H9 (cell line): Measurements from ENCODE around the gene MEA1. TPM values are rescaled to one million over a fixed set of nuclear protein-coding genes. Genes with fewer than 3 reads are reported as not detected.

Source experiments
- DNase-seq: peaks from one replicate; pipeline ENCODE4 v3.0.0-alpha.2; 2017
- H2AFZ ChIP-seq: one replicate; pipeline ENCODE4 v1.6.1; 2013; ENCODE audit warnings: mild to moderate bottlenecking, low read length, control low read depth, moderate library complexity
- H2AK5ac ChIP-seq: 2 replicates; pipeline ENCODE4 v1.6.1; 2013; ENCODE audit warnings: low read length, control low read depth, mixed read lengths; ENCODE audit not compliant: insufficient read length
- H2BK120ac ChIP-seq: one replicate; pipeline ENCODE4 v1.6.1; 2013; ENCODE audit warnings: low read depth, mild to moderate bottlenecking, low read length, control low read depth, inconsistent platforms; ENCODE audit not compliant: poor library complexity, severe bottlenecking
- H2BK12ac ChIP-seq: 2 replicates; pipeline ENCODE4 v1.6.1; 2013; ENCODE audit warnings: low read length, control low read depth, mixed read lengths, low read depth; ENCODE audit not compliant: insufficient read length
- H2BK15ac ChIP-seq: 2 replicates; pipeline ENCODE4 v1.6.1; 2013; ENCODE audit warnings: low read depth, low read length, control low read depth
- H2BK20ac ChIP-seq: one replicate; pipeline ENCODE4 v1.6.1; 2013; ENCODE audit warnings: low read depth, mild to moderate bottlenecking, low read length, control low read depth, inconsistent platforms; ENCODE audit not compliant: poor library complexity, severe bottlenecking
- H2BK5ac ChIP-seq: 2 replicates; pipeline ENCODE4 v1.6.1; 2013; ENCODE audit warnings: low read length, control low read depth, mixed read lengths; ENCODE audit not compliant: insufficient read length
- H3K14ac ChIP-seq: 2 replicates; pipeline ENCODE4 v1.6.1; 2013; ENCODE audit warnings: low read length, control low read depth; ENCODE audit not compliant: insufficient read depth
- H3K18ac ChIP-seq: 2 replicates; pipeline ENCODE4 v1.6.1; 2013; ENCODE audit warnings: low read depth, mild to moderate bottlenecking, mixed read lengths, low read length, control low read depth; ENCODE audit not compliant: insufficient read length
- H3K23ac ChIP-seq: 2 replicates; pipeline ENCODE4 v1.6.1; 2013; ENCODE audit warnings: low read length, control low read depth, mixed read lengths, low read depth; ENCODE audit not compliant: insufficient read length
- H3K23me2 ChIP-seq: 2 replicates; pipeline ENCODE4 v1.6.1; 2013; ENCODE audit warnings: low read depth, mild to moderate bottlenecking, mixed read lengths, low read length, control low read depth; ENCODE audit not compliant: insufficient read length, poor library complexity, severe bottlenecking
- H3K27ac ChIP-seq: 2 replicates; pipeline ENCODE4 v1.5.1; 2013; ENCODE audit warnings: low read length, control low read depth, mixed read lengths, low read depth; ENCODE audit not compliant: insufficient read length
- H3K27me3 ChIP-seq: 2 replicates; pipeline ENCODE4 v1.6.1; 2013; ENCODE audit warnings: low read length, control low read depth, inconsistent platforms; ENCODE audit not compliant: insufficient read depth
- H3K4ac ChIP-seq: 2 replicates; pipeline ENCODE4 v1.6.1; 2013; ENCODE audit warnings: low read depth, mild to moderate bottlenecking, control low read depth, inconsistent platforms, low read length, moderate library complexity
- H3K4me1 ChIP-seq: 2 replicates; pipeline ENCODE4 v1.6.1; 2013; ENCODE audit warnings: low read length, control low read depth, inconsistent platforms; ENCODE audit not compliant: insufficient read depth
- H3K4me2 ChIP-seq: 2 replicates; pipeline ENCODE4 v1.6.1; 2013; ENCODE audit warnings: low read length, control low read depth, mixed read lengths; ENCODE audit not compliant: insufficient read length, insufficient read depth
- H3K56ac ChIP-seq: 2 replicates; pipeline ENCODE4 v1.6.1; 2013; ENCODE audit warnings: low read depth, mild to moderate bottlenecking, mixed read lengths, low read length, control low read depth; ENCODE audit not compliant: insufficient read length
- H3K79me1 ChIP-seq: 2 replicates; pipeline ENCODE4 v1.6.1; 2013; ENCODE audit warnings: low read depth, mild to moderate bottlenecking, moderate library complexity, low read length, control low read depth, inconsistent platforms; ENCODE audit not compliant: insufficient read depth, poor library complexity, severe bottlenecking
- H3K79me2 ChIP-seq: 2 replicates; pipeline ENCODE4 v1.6.1; 2013; ENCODE audit warnings: low read length, control low read depth, inconsistent platforms; ENCODE audit not compliant: insufficient read depth
- H3K9ac ChIP-seq: 2 replicates; pipeline ENCODE4 v1.6.1; 2013; ENCODE audit warnings: low read length, control low read depth, mixed read lengths; ENCODE audit not compliant: insufficient read length; ENCODE audit errors: extremely low read depth
- H3K9me3 ChIP-seq: one replicate; pipeline ENCODE4 v1.6.1; 2013; ENCODE audit warnings: low read depth, low read length, inconsistent platforms; ENCODE audit not compliant: control insufficient read depth
- H3T11ph ChIP-seq: one replicate; pipeline ENCODE4 v1.6.1; 2013; ENCODE audit warnings: mild to moderate bottlenecking, low read length, control low read depth, inconsistent platforms
- H4K20me1 ChIP-seq: one replicate; pipeline ENCODE4 v1.6.1; 2013; ENCODE audit not compliant: control insufficient read depth, insufficient read length, insufficient read depth
- H4K5ac ChIP-seq: 2 replicates; pipeline ENCODE4 v1.6.1; 2013; ENCODE audit warnings: low read depth, mild to moderate bottlenecking, mixed read lengths, low read length, control low read depth; ENCODE audit not compliant: insufficient read length
- H4K8ac ChIP-seq: replicated peaks from 2 replicates; pipeline ENCODE4 v1.6.1; 2013; ENCODE audit warnings: low read length, control low read depth, mixed read lengths, low read depth; ENCODE audit not compliant: insufficient read length
- H4K91ac ChIP-seq: 2 replicates; pipeline ENCODE4 v1.6.1; 2013; ENCODE audit warnings: low read depth, mild to moderate bottlenecking, moderate library complexity, mixed read lengths, low read length, control low read depth; ENCODE audit not compliant: insufficient read length
- H3K27ac Mint-ChIP-seq, 3 experiments: 2 replicates in 2 of 3; 3 replicates in 1 of 3; pipeline ENCODE4 v1.8.0; 2020 to 2021; ENCODE audit warnings: mixed read lengths in 3 of 3, mild to moderate bottlenecking in 1 of 3, moderate library complexity in 1 of 3
- H3K27me3 Mint-ChIP-seq: 2 replicates; pipeline ENCODE4 v1.8.0; 2021; ENCODE audit warnings: low read depth, mild to moderate bottlenecking, moderate library complexity, mixed read lengths
- H3K36me3 Mint-ChIP-seq, 3 experiments: 2 replicates in 2 of 3; 3 replicates in 1 of 3; pipeline ENCODE4 v1.8.0; 2020 to 2021; ENCODE audit warnings: low read depth in 3 of 3, mixed read lengths in 3 of 3; ENCODE audit not compliant: insufficient read depth in 1 of 3
- H3K4me1 Mint-ChIP-seq, 2 experiments: 2 replicates each; pipeline ENCODE4 v1.8.0; 2020; ENCODE audit warnings: mixed read lengths in 2 of 2
- H3K4me3 Mint-ChIP-seq, 2 experiments: 2 replicates in 1 of 2; 3 replicates in 1 of 2; pipeline ENCODE4 v1.8.0; 2020 to 2021; ENCODE audit warnings: mild to moderate bottlenecking in 2 of 2, mixed read lengths in 2 of 2, moderate library complexity in 1 of 2
- H3K9me3 Mint-ChIP-seq, 2 experiments: 2 replicates in 1 of 2; 3 replicates in 1 of 2; pipeline ENCODE4 v1.8.0; 2020; ENCODE audit warnings: mild to moderate bottlenecking in 2 of 2, mixed read lengths in 2 of 2, moderate library complexity in 1 of 2
- WGBS: extraction: QIAGEN DNeasy Blood & Tissue Kit; methylation state at CpG from one replicate; pipeline ENCODE4 v1.1.7; 2013; ENCODE audit warnings: missing lambda C conversion rate, low lambda C conversion rate, mixed read lengths; ENCODE audit not compliant: insufficient read length; ENCODE audit errors: extremely low coverage; 5-methylcytosine and 5-hydroxymethylcytosine counted together
- total RNA-seq: library from RNA; stranded (reverse); gene quantifications from 2 replicates; pipeline ENCODE4 v1.2.1, GENCODE V29; 2021
- TF ChIP-seq, protein P1 (sequence below): fragments of 200-600 bp; sonication (generic); conservative IDR thresholded peaks from 3 replicates; pipeline ENCODE4 v1.8.0; 2021; ENCODE audit warnings: antibody characterized with exemption, mild to moderate bottlenecking

MEA1 gene
- total RNA-seq, 1 experiment from 2014 or later: 113 TPM

DNA sequence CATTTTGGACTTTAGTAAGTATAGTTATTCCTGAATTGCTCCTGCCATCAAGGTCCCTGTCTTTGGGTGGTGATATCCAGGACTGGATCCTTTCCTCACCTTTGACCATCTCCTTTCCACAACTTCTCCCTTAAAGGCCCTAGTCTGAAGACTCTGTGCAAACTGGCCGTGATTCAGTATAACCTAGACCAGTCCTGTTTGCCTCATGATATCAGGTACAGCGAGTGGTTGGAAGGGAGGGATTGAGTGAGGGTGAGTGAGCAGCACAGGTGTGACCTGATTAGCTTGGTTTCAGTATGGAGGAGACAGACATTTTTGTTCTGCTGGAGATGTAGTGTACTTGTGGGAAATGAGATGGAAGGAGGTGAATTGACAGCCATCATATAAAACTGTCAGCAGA lies 5.4 kb upstream of the MEA1 start:
- no peak overlapping the region for H3K27ac Mint-ChIP-seq
- no peak overlapping the region for H3K4me2 ChIP-seq

More for the DNA sequence above, 5.4 kb upstream of the MEA1 start:
- H3K9me3 Mint-ChIP-seq: no peaks in the 10 kb centered on the region
- H3K27me3 Mint-ChIP-seq: no peaks in the 10 kb centered on the region
- no peak overlapping the region for H3K27ac ChIP-seq
- DNase-seq: no peak
- peaks cover 6 to 29% of the 10 kb centered on the region in 2 experiments for H3K4me1 Mint-ChIP-seq
- H4K8ac ChIP-seq: no peak overlapping the region
- H4K20me1 ChIP-seq: no peaks in the 10 kb centered on the region
- H2BK5ac ChIP-seq: no peak overlapping the region
- H2AFZ ChIP-seq: no peak overlapping the region
- H4K5ac ChIP-seq: no peak overlapping the region
- H3K9me3 ChIP-seq: no peaks in the 10 kb centered on the region
- H2BK15ac ChIP-seq: no peak overlapping the region
- TF ChIP-seq, protein P1, sequence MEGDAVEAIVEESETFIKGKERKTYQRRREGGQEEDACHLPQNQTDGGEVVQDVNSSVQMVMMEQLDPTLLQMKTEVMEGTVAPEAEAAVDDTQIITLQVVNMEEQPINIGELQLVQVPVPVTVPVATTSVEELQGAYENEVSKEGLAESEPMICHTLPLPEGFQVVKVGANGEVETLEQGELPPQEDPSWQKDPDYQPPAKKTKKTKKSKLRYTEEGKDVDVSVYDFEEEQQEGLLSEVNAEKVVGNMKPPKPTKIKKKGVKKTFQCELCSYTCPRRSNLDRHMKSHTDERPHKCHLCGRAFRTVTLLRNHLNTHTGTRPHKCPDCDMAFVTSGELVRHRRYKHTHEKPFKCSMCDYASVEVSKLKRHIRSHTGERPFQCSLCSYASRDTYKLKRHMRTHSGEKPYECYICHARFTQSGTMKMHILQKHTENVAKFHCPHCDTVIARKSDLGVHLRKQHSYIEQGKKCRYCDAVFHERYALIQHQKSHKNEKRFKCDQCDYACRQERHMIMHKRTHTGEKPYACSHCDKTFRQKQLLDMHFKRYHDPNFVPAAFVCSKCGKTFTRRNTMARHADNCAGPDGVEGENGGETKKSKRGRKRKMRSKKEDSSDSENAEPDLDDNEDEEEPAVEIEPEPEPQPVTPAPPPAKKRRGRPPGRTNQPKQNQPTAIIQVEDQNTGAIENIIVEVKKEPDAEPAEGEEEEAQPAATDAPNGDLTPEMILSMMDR: no peak
- H3K18ac ChIP-seq: no peak overlapping the region
- no peak overlapping the region for H2AK5ac ChIP-seq
- H3K4ac ChIP-seq: no peak overlapping the region
- no peak overlapping the region for H4K91ac ChIP-seq
- no peak overlapping the region for H3K9ac ChIP-seq
- H3K79me2 ChIP-seq: peaks cover 10% of the 10 kb centered on the region; the same call in 1 of the 2 replicates
- no peak overlapping the region for H2BK20ac ChIP-seq
- no peak overlapping the region for H3K23ac ChIP-seq
- WGBS: no CpG with 5 or more reads among the region's 2 CpGs
- no peak overlapping the region for H2BK120ac ChIP-seq
- peaks cover 6% of the 10 kb centered on the region for H3K79me1 ChIP-seq
- H3K4me3 Mint-ChIP-seq: no peak overlapping the region
- H3T11ph ChIP-seq: no peak overlapping the region
- H3K23me2 ChIP-seq: peaks cover 7% of the 10 kb centered on the region
- H3K27me3 ChIP-seq: no peaks in the 10 kb centered on the region
- H3K14ac ChIP-seq: no peak overlapping the region
- no peaks in the 10 kb centered on the region for H3K4me1 ChIP-seq
- peaks cover 17 to 43% (median 41%) of the 10 kb centered on the region in 3 experiments for H3K36me3 Mint-ChIP-seq
- no peak overlapping the region for H3K56ac ChIP-seq
- H2BK12ac ChIP-seq: no peak overlapping the region
